CD14-positive monocyte (primary cell): ENCODE data around the gene FOXL2. TPM values are rescaled to one million over a fixed set of nuclear protein-coding genes. Genes with fewer than 3 reads are reported as not detected.

Source experiments
- DNase-seq, 3 donors: peaks; one replicate each; pipeline ENCODE4 v3.0.0-alpha.2; 2011 to 2022
- H2AFZ ChIP-seq: 2 replicates; pipeline ENCODE4 v1.6.0; 2012; ENCODE audit warnings: mild to moderate bottlenecking, low read depth, low read length, inconsistent platforms; ENCODE audit not compliant: insufficient read depth, poor library complexity, severe bottlenecking
- H3K27ac ChIP-seq, 2 donors: 1 replicate in 1 of 2; 2 replicates in 1 of 2; pipeline ENCODE4 v1.5.1; 2012 to 2013; ENCODE audit warnings: low read length in 2 of 2, control low read depth in 1 of 2, inconsistent platforms in 1 of 2, low read depth in 1 of 2, mild to moderate bottlenecking in 1 of 2
- H3K27me3 ChIP-seq, 2 donors: one replicate each; pipeline versions ENCODE4 v1.6.0 to v1.6.1; 2011 to 2013; ENCODE audit warnings: low read length in 2 of 2; ENCODE audit not compliant: control insufficient read depth in 2 of 2, insufficient read depth in 2 of 2
- H3K36me3 ChIP-seq, 2 donors: replicated peaks in 1 of 2; 1 replicate in 1 of 2; 2 replicates in 1 of 2; pipeline versions ENCODE4 v1.5.1 to v1.6.1; 2012 to 2013; ENCODE audit warnings: low read length in 2 of 2, control low read depth in 1 of 2, inconsistent platforms in 1 of 2, mild to moderate bottlenecking in 1 of 2; ENCODE audit not compliant: insufficient read depth in 2 of 2, control insufficient read depth in 1 of 2
- H3K4me1 ChIP-seq, 2 donors: 1 replicate in 1 of 2; 2 replicates in 1 of 2; pipeline versions ENCODE4 v1.5.1 to v1.6.1; 2012 to 2013; ENCODE audit warnings: low read length in 2 of 2, control low read depth in 1 of 2, inconsistent platforms in 1 of 2, mild to moderate bottlenecking in 1 of 2, moderate library complexity in 1 of 2; ENCODE audit not compliant: insufficient read depth in 2 of 2, control insufficient read depth in 1 of 2
- H3K4me2 ChIP-seq: replicated peaks from 2 replicates; pipeline ENCODE3; 2012; ENCODE audit warnings: low read length, moderate library complexity, mild to moderate bottlenecking; ENCODE audit not compliant: poor library complexity, severe bottlenecking; ENCODE audit errors: extremely low read depth
- H3K4me3 ChIP-seq, 3 experiments: fragments of 200-600 bp in 1 of 3; sonication (generic) in 1 of 3; replicated peaks in 1 of 3; 1 replicate in 2 of 3; 2 replicates in 1 of 3; pipeline ENCODE4 v1.5.1; 2011 to 2013; ENCODE audit warnings: low read length in 3 of 3, mild to moderate bottlenecking in 3 of 3, control low read depth in 2 of 3, low read depth in 2 of 3, inconsistent platforms in 1 of 3, moderate library complexity in 1 of 3
- H3K79me2 ChIP-seq: 2 replicates; pipeline ENCODE4 v1.6.0; 2012; ENCODE audit warnings: mild to moderate bottlenecking, control low read depth, inconsistent platforms, low read length, moderate library complexity; ENCODE audit not compliant: insufficient read depth
- H3K9ac ChIP-seq: 2 replicates; pipeline ENCODE4 v1.6.0; 2017; ENCODE audit warnings: low read length, mild to moderate bottlenecking; ENCODE audit not compliant: insufficient read depth, poor library complexity, severe bottlenecking
- H3K9me3 ChIP-seq, 2 donors: replicated peaks in 1 of 2; 1 replicate in 1 of 2; 2 replicates in 1 of 2; pipeline versions ENCODE4 v1.5.1 to v1.6.1; 2012 to 2013; ENCODE audit warnings: low read length in 2 of 2, control low read depth in 1 of 2; ENCODE audit not compliant: control insufficient read depth in 1 of 2, insufficient read depth in 1 of 2
- H4K20me1 ChIP-seq: 2 replicates; pipeline ENCODE4 v1.6.0; 2012; ENCODE audit warnings: mild to moderate bottlenecking, low read length, control low read depth, moderate library complexity; ENCODE audit not compliant: insufficient read depth
- H3K27ac Mint-ChIP-seq, 7 donors: one replicate each; pipeline ENCODE4 v1.8.0; 2020; ENCODE audit warnings: mild to moderate bottlenecking in 7 of 7, mixed read lengths in 7 of 7, moderate library complexity in 6 of 7, inconsistent platforms in 2 of 7
- H3K27me3 Mint-ChIP-seq, 3 donors: one replicate each; pipeline ENCODE4 v1.8.0; 2021 to 2022; ENCODE audit warnings: low read depth in 3 of 3, mild to moderate bottlenecking in 3 of 3, mixed read lengths in 3 of 3, moderate library complexity in 3 of 3, inconsistent platforms in 1 of 3
- H3K36me3 Mint-ChIP-seq, 2 donors: one replicate each; pipeline ENCODE4 v1.8.0; 2020; ENCODE audit warnings: mixed read lengths in 2 of 2, inconsistent platforms in 1 of 2, mild to moderate bottlenecking in 1 of 2
- H3K4me1 Mint-ChIP-seq: one replicate; pipeline ENCODE4 v1.8.0; 2020; ENCODE audit warnings: mild to moderate bottlenecking, mixed read lengths
- H3K4me3 Mint-ChIP-seq, 2 donors: one replicate each; pipeline ENCODE4 v1.8.0; 2020; ENCODE audit warnings: mild to moderate bottlenecking in 2 of 2, mixed read lengths in 2 of 2, moderate library complexity in 1 of 2
- H3K9me3 Mint-ChIP-seq, 7 donors: one replicate each; pipeline ENCODE4 v1.8.0; 2020 to 2022; ENCODE audit warnings: mixed read lengths in 7 of 7, mild to moderate bottlenecking in 6 of 7, moderate library complexity in 6 of 7, inconsistent platforms in 2 of 7
- CTCF ChIP-seq: fragments of 200-600 bp; IDR thresholded peaks from one replicate; pipeline ENCODE4 v1.8.0; 2022; ENCODE audit warnings: antibody characterized with exemption, mild to moderate bottlenecking
- WGBS: methylation state at CpG from one replicate; pipeline ENCODE4 v1.1.5; 2013; ENCODE audit warnings: missing lambda C conversion rate; ENCODE audit not compliant: insufficient coverage; 5-methylcytosine and 5-hydroxymethylcytosine counted together
- intact Hi-C, 2 donors: fragments of 100-400 bp; cut with micrococcal nuclease; formaldehyde crosslinking; loops; one replicate each; pipeline versions ENCODE4 v1.15.0 to v1.15.1; 2023
- polyA plus RNA-seq, 3 donors: library from polyadenylated mRNA; depleted of rRNA in 1 of 3; unstranded in 2 of 3; stranded (reverse) in 1 of 3; fragments of 300-500 nt in 2 of 3; fragments of >200 nt in 1 of 3; fragmentation: Illumina TruSeq in 2 of 3; gene quantifications; 1 replicate in 2 of 3; 2 replicates in 1 of 3; pipeline ENCODE4 v1.2.3, GENCODE V29; 2012 to 2021

FOXL2 gene
- polyA plus RNA-seq, 3 donors = not detected

- Histone ChIP-seq H4K20me1 (no peaks in the 10 kb centered on the region), H3K79me2 (no peaks in the 10 kb centered on the region), H3K9ac (no peak overlapping the region), H3K36me3 (no peaks in the 10 kb centered on the region), H3K4me1 (peaks cover 40 to 46% of the 10 kb centered on the region in 2 donors), H3K4me2 (no peak overlapping the region), H3K27me3 (no peaks in the 10 kb centered on the region), H3K27ac (no peak overlapping the region), H3K9me3 (no peaks in the 10 kb centered on the region), H2AFZ (no peak overlapping the region), H3K4me3 (no peak overlapping the region)
- no peak for TF ChIP-seq CTCF
- Mint-ChIP-seq H3K36me3 (no peaks in the 10 kb centered on the region), H3K27me3 (peaks cover 0 to 5% (median 2%) of the 10 kb centered on the region in 3 donors), H3K9me3 (peaks cover 0 to 3% (median 0%) of the 10 kb centered on the region in 7 donors), H3K4me3 (no peak overlapping the region), H3K27ac (no peak overlapping the region), H3K4me1 (peaks cover 37% of the 10 kb centered on the region)
- DNase-seq = no peak
- intact Hi-C loops = no loop called here
- 100% methylated on average over 3 of the region's 4 CpGs for WGBS
Observed at GRCh38 chr3:138912237-138912636, 34.7 kb downstream of the FOXL2 start.

DNA sequence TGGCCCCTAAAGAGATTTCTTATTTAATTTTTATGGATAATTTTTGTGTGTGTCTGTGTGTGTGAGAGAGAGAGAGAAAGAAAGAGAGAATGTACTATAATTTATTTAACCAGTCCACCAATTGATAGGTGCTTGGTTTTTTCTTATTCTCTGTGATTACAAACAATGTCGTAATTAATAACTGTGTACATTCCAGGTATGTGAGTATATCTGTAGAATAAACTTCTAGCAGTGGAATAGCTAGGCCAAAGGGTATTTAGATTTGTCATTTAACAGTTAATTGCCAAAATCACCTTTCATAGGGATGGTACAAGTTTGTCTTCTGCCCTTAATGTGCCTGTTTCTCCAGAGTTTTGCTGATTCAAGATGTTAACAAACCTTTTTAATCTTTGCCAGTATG, 35.3 kb downstream of the FOXL2 start:
- Histone ChIP-seq H3K27ac (no peak overlapping the region), H2AFZ (no peak overlapping the region)
- H3K27ac Mint-ChIP-seq = no peak overlapping the region

More for the DNA sequence above, 35.3 kb downstream of the FOXL2 start:
- Mint-ChIP-seq H3K27me3 (peaks cover 0 to 5% (median 2%) of the 10 kb centered on the region in 3 donors), H3K4me1 (peaks cover 37% of the 10 kb centered on the region), H3K36me3 (no peaks in the 10 kb centered on the region), H3K4me3 (no peak overlapping the region), H3K9me3 (peaks cover 0 to 3% (median 0%) of the 10 kb centered on the region in 7 donors)
- H3K4me2 ChIP-seq = no peak overlapping the region
- no CpG with 5 or more reads among the region's 1 CpG for WGBS
- H3K4me3 ChIP-seq = no peak overlapping the region
- peaks cover 41 to 47% of the 10 kb centered on the region in 2 donors for H3K4me1 ChIP-seq
- DNase-seq = no peak
- H4K20me1 ChIP-seq = no peaks in the 10 kb centered on the region
- H3K79me2 ChIP-seq = no peaks in the 10 kb centered on the region
- no peak for TF ChIP-seq CTCF
- no peaks in the 10 kb centered on the region for H3K36me3 ChIP-seq
- no peaks in the 10 kb centered on the region for H3K27me3 ChIP-seq
- intact Hi-C loops = no loop called here
- no peak overlapping the region for H3K9ac ChIP-seq
- H3K9me3 ChIP-seq = no peaks in the 10 kb centered on the region
